ENCODE data around the gene PKN3. TPM values are rescaled to one million over a fixed set of nuclear protein-coding genes. Genes with fewer than 3 reads are reported as not detected.

PKN3 gene
- total and polyA plus RNA-seq, 2 donors (not counting 1 experiment from before 2014, with no cell fraction given), result 1.4 to 3.7 TPM

DNA sequence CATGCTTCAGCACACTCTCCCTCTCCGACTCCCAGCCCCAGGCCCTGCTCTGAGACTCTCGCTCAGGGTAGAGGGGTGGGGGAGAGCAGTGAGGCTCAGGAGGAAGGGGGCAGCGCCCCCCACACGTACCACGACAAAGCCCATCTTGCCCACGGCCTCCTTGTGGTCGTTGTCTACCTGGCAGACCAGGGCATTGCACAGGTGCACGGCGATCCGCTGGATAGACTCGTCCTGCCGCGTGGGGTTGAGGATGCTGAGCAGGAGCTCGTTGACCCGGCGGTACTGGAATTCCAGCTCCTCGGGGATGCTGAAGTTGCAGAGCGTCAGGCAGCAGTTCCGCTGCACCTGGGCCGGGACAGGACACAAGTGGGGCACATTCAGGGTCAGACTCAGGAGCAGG lies 40.1 kb downstream of the PKN3 start:
- no peaks in the 10 kb centered on the region for H3K4me1 ChIP-seq (ENCODE audit: control insufficient read depth in 2 of 2, insufficient read depth in 2 of 2, low read length in 2 of 2)
- Mint-ChIP-seq H3K4me3 (no peak overlapping the region), H3K27me3 (no peaks in the 10 kb centered on the region), H3K9me3 (ENCODE audit: insufficient read depth) (no peaks in the 10 kb centered on the region), H3K4me1 (no peaks in the 10 kb centered on the region), H3K27ac (no peak overlapping the region)
- H3K4me3 ChIP-seq (ENCODE audit: control extremely low read depth in 1 of 5, extremely low read depth in 1 of 5, insufficient read depth in 1 of 5, low read depth in 2 of 5, low read length in 4 of 5), result no peak overlapping the region
- DNase-seq (no peak), ATAC-seq (ENCODE audit: low read depth) (no peak)
- H3K4me2 ChIP-seq (replicated peaks; ENCODE audit: low read depth, low read length, poor library complexity, severe bottlenecking), result no peak overlapping the region
- 96% methylated on average over 18 of the region's 20 CpGs for WGBS (ENCODE audit: insufficient coverage)
- no peak overlapping the region for H3K9ac ChIP-seq (ENCODE audit: low read length)
- H3K27me3 ChIP-seq (replicated peaks in 1 of 4; ENCODE audit: control extremely low read depth in 1 of 4, control insufficient read depth in 3 of 4, insufficient read depth in 4 of 4, low read length in 3 of 4), result no peaks in the 10 kb centered on the region
- H3K79me2 ChIP-seq (ENCODE audit: control insufficient read depth, insufficient read depth, low read length), result no peaks in the 10 kb centered on the region
- no peak overlapping the region for H3K27ac ChIP-seq (ENCODE audit: low read length in 2 of 2)
- intact Hi-C loops (cut with micrococcal nuclease), result no loop called here
- no peak overlapping the region for H2AFZ ChIP-seq (ENCODE audit: insufficient read depth, low read depth, low read length, poor library complexity, severe bottlenecking)
- no peak for TF ChIP-seq EZH2 (IDR thresholded peaks at IDR 0.05; ENCODE audit: borderline replicate concordance, insufficient read depth, low read depth, low read length, poor library complexity, severe bottlenecking)
- TF ChIP-seq, protein P1, sequence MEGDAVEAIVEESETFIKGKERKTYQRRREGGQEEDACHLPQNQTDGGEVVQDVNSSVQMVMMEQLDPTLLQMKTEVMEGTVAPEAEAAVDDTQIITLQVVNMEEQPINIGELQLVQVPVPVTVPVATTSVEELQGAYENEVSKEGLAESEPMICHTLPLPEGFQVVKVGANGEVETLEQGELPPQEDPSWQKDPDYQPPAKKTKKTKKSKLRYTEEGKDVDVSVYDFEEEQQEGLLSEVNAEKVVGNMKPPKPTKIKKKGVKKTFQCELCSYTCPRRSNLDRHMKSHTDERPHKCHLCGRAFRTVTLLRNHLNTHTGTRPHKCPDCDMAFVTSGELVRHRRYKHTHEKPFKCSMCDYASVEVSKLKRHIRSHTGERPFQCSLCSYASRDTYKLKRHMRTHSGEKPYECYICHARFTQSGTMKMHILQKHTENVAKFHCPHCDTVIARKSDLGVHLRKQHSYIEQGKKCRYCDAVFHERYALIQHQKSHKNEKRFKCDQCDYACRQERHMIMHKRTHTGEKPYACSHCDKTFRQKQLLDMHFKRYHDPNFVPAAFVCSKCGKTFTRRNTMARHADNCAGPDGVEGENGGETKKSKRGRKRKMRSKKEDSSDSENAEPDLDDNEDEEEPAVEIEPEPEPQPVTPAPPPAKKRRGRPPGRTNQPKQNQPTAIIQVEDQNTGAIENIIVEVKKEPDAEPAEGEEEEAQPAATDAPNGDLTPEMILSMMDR (IDR thresholded peaks at IDR 0.05), result no peak
- CTCF ChIA-PET, result no interaction called here
- peaks cover under 1 to 24% of the 10 kb centered on the region in 2 experiments for H3K36me3 ChIP-seq (replicated peaks in 1 of 2; ENCODE audit: control extremely low read depth in 1 of 2, control insufficient read depth in 1 of 2, extremely low read depth in 1 of 2, insufficient read depth in 2 of 2, low read length in 1 of 2)
- POLR2A ChIA-PET, result no interaction called here
- peaks cover 0 to 3% (median 0%) of the 10 kb centered on the region in 3 donors for H3K9me3 ChIP-seq (ENCODE audit: control extremely low read depth in 1 of 3, control insufficient read depth in 2 of 3, insufficient read depth in 1 of 3, low read length in 2 of 3)
- no peaks in the 10 kb centered on the region for H4K20me1 ChIP-seq (ENCODE audit: control insufficient read depth, insufficient read depth, low read length, poor library complexity, severe bottlenecking)

DNA sequence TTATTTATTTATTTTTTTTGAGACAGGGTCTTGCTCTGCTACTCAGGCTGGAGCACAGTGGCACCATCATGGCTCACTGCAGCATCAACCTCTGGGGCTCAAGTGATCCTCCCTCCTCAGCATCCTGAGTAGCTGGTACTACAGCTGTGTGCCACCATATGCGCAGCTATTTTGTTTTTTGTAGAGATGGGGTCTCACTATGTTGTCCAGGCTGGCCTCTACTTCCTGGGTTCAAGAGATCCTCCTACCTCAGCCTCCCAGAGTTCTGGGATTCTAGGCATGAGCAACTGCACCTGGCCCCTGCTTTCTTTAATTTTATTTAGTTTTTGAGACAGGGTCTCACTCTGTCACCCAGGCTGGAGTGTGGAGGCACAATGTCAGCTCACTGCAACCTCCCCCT lies 41.1 kb downstream of the PKN3 start:
- ChIA-PET CTCF (no interaction called here), POLR2A (interaction anchor here (0.8 kb wide), 1 partner anchor 74 kb away, joined by 3 read pairs; no protein-coding TSS in a partner anchor)
- H3K27me3 Mint-ChIP-seq, result no peaks in the 10 kb centered on the region
- H3K4me3 Mint-ChIP-seq, result no peak overlapping the region
- Histone ChIP-seq H3K27me3 (replicated peaks in 1 of 4; ENCODE audit: control extremely low read depth in 1 of 4, control insufficient read depth in 3 of 4, insufficient read depth in 4 of 4, low read length in 3 of 4) (no peaks in the 10 kb centered on the region), H3K4me3 (ENCODE audit: control extremely low read depth in 1 of 5, extremely low read depth in 1 of 5, insufficient read depth in 1 of 5, low read depth in 2 of 5, low read length in 4 of 5) (no peak overlapping the region), H3K27ac (ENCODE audit: low read length in 2 of 2) (no peak overlapping the region), H3K36me3 (replicated peaks in 1 of 2; ENCODE audit: control extremely low read depth in 1 of 2, control insufficient read depth in 1 of 2, extremely low read depth in 1 of 2, insufficient read depth in 2 of 2, low read length in 1 of 2) (peaks cover 0 to 22% of the 10 kb centered on the region in 2 experiments), H3K4me2 (replicated peaks; ENCODE audit: low read depth, low read length, poor library complexity, severe bottlenecking) (no peak overlapping the region), H3K9me3 (ENCODE audit: control extremely low read depth in 1 of 3, control insufficient read depth in 2 of 3, insufficient read depth in 1 of 3, low read length in 2 of 3) (peaks cover 0 to 3% (median 0%) of the 10 kb centered on the region in 3 donors), H2AFZ (ENCODE audit: insufficient read depth, low read depth, low read length, poor library complexity, severe bottlenecking) (no peak overlapping the region), H4K20me1 (ENCODE audit: control insufficient read depth, insufficient read depth, low read length, poor library complexity, severe bottlenecking) (no peaks in the 10 kb centered on the region), H3K79me2 (ENCODE audit: control insufficient read depth, insufficient read depth, low read length) (no peaks in the 10 kb centered on the region), H3K4me1 (ENCODE audit: control insufficient read depth in 2 of 2, insufficient read depth in 2 of 2, low read length in 2 of 2) (no peaks in the 10 kb centered on the region), H3K9ac (ENCODE audit: low read length) (no peak overlapping the region)
- no peak overlapping the region for H3K27ac Mint-ChIP-seq
- no peaks in the 10 kb centered on the region for H3K4me1 Mint-ChIP-seq
- ATAC-seq (ENCODE audit: low read depth), result no peak
- TF ChIP-seq, protein P1 (IDR thresholded peaks at IDR 0.05), result no peak
- no peak for TF ChIP-seq EZH2 (IDR thresholded peaks at IDR 0.05; ENCODE audit: borderline replicate concordance, insufficient read depth, low read depth, low read length, poor library complexity, severe bottlenecking)
- intact Hi-C loops (cut with micrococcal nuclease), result no loop called here
- no CpG with 5 or more reads among the region's 1 CpG for WGBS (ENCODE audit: insufficient coverage)
- no peak for DNase-seq
- H3K9me3 Mint-ChIP-seq (ENCODE audit: insufficient read depth), result no peaks in the 10 kb centered on the region
